HepG2 (cell line): ENCODE data around the gene CNNM4. TPM values are rescaled to one million over a fixed set of nuclear protein-coding genes. Genes with fewer than 3 reads are reported as not detected.
A peak's percentile ranks its signal among the peaks of the same experiment; 100 is the strongest.

ENCODE experiments used
- FOXC1 ChIP-seq: sonication (generic); formaldehyde crosslinking; IDR thresholded peaks from 2 replicates; pipeline ENCODE4 v1.8.0; 2022; ENCODE audit warnings: mild to moderate bottlenecking, missing genetic modification reagents, borderline replicate concordance
- HIC2 ChIP-seq: sonication (generic); formaldehyde crosslinking; IDR thresholded peaks from 2 replicates; pipeline ENCODE4 v1.9.0; 2022; ENCODE audit warnings: low read depth, missing genetic modification reagents
- MYC ChIP-seq: sonication (generic); formaldehyde crosslinking; IDR thresholded peaks from 2 replicates; pipeline ENCODE4 v1.9.0; 2021; ENCODE audit warnings: missing genetic modification reagents, borderline replicate concordance
- NFKBIZ ChIP-seq: IDR thresholded peaks from 2 replicates; pipeline ENCODE4 v1.6.1; 2018; ENCODE audit warnings: missing genetic modification reagents, missing compliant biosample characterization
- POLR2AphosphoS5 ChIP-seq: IDR thresholded peaks from 2 replicates; pipeline ENCODE4 v1.6.1; 2012; ENCODE audit warnings: low read depth, low read length
- RAD21 ChIP-seq: fragments of 450-650 bp; formaldehyde crosslinking; IDR thresholded peaks from 2 replicates; pipeline ENCODE4 v1.5.0; 2020; ENCODE audit warnings: mild to moderate bottlenecking
- SCMH1 ChIP-seq: sonication (generic); formaldehyde crosslinking; IDR thresholded peaks from 2 replicates; pipeline ENCODE4 v1.9.0; 2021; ENCODE audit warnings: missing genetic modification reagents, mild to moderate bottlenecking, borderline replicate concordance
- SIN3A ChIP-seq: IDR thresholded peaks from 2 replicates; pipeline ENCODE4 v1.6.1; 2011; ENCODE audit warnings: low read depth, mild to moderate bottlenecking, control low read depth, low read length, borderline replicate concordance
- ZBTB1 ChIP-seq: sonication (generic); formaldehyde crosslinking; IDR thresholded peaks from 2 replicates; pipeline ENCODE4 v1.4.0; 2020; ENCODE audit warnings: missing genetic modification reagents, borderline replicate concordance
- ZBTB4 ChIP-seq: sonication (generic); formaldehyde crosslinking; IDR thresholded peaks from 2 replicates; pipeline ENCODE4 v1.4.0; 2020; ENCODE audit warnings: missing genetic modification reagents, mild to moderate bottlenecking, borderline replicate concordance
- ZBTB42 ChIP-seq: sonication (generic); formaldehyde crosslinking; IDR thresholded peaks from 2 replicates; pipeline ENCODE4 v1.5.0; 2020; ENCODE audit warnings: mild to moderate bottlenecking, missing genetic modification reagents
- ZC3H4 ChIP-seq: sonication (generic); formaldehyde crosslinking; IDR thresholded peaks from 2 replicates; pipeline ENCODE4 v1.4.0; 2020; ENCODE audit warnings: missing genetic modification reagents, borderline replicate concordance
- ZNF124 ChIP-seq: sonication (generic); formaldehyde crosslinking; IDR thresholded peaks from 2 replicates; pipeline ENCODE4 v1.4.0; 2020; ENCODE audit warnings: missing genetic modification reagents
- ZNF543 ChIP-seq: sonication (generic); formaldehyde crosslinking; IDR thresholded peaks from 2 replicates; pipeline ENCODE4 v1.4.0; 2020; ENCODE audit warnings: mild to moderate bottlenecking, missing genetic modification reagents
- ZNF549 ChIP-seq: sonication (generic); formaldehyde crosslinking; IDR thresholded peaks from 2 replicates; pipeline ENCODE4 v1.5.0; 2020; ENCODE audit warnings: missing genetic modification reagents
- ZNF564 ChIP-seq: sonication (generic); formaldehyde crosslinking; IDR thresholded peaks from 2 replicates; pipeline ENCODE4 v1.8.1; 2023; ENCODE audit warnings: mild to moderate bottlenecking, missing genetic modification reagents
- ZNF720 ChIP-seq: sonication (generic); formaldehyde crosslinking; IDR thresholded peaks from 2 replicates; pipeline ENCODE4 v1.4.0; 2020; ENCODE audit warnings: missing genetic modification reagents
- ZSCAN9 ChIP-seq: IDR thresholded peaks from 2 replicates; pipeline ENCODE4 v1.6.1; 2016; ENCODE audit warnings: borderline replicate concordance
- polyA plus RNA-seq, 8 experiments: library from polyadenylated mRNA; depleted of rRNA in 3 of 8; stranded (reverse) in 7 of 8; unstranded in 1 of 8; fragments of >200 nt; fragmentation: Illumina TruSeq in 4 of 8; extraction: Trizol in 4 of 8; gene quantifications; 2 replicates each; pipeline versions ENCODE4 v1.2.1 to v1.2.3, GENCODE V29; 2011 to 2016; ENCODE audit warnings: low read depth in 4 of 8, missing spikeins in 1 of 8, mixed read lengths in 1 of 8; ENCODE audit not compliant: insufficient read depth in 1 of 8
- total RNA-seq, 5 experiments: library from RNA; depleted of rRNA; stranded (reverse); fragments of >200 nt; fragmentation: Illumina TruSeq; extraction: Trizol; gene quantifications; 2 replicates each; pipeline ENCODE4 v1.2.3, GENCODE V29; 2016; ENCODE audit warnings: low read depth in 1 of 5
- TF ChIP-seq, protein P1 (sequence below): sonication (generic); formaldehyde crosslinking; IDR thresholded peaks from 2 replicates; pipeline ENCODE4 v1.5.0; 2020; ENCODE audit warnings: missing genetic modification reagents
- TF ChIP-seq, protein P2 (sequence below): sonication (generic); formaldehyde crosslinking; IDR thresholded peaks from 2 replicates; pipeline ENCODE4 v1.4.0; 2020; ENCODE audit warnings: missing genetic modification reagents
- TF ChIP-seq, protein P3 (sequence below): IDR thresholded peaks from 2 replicates; pipeline ENCODE4 v1.6.1; 2016; ENCODE audit warnings: control low read depth

Gene CNNM4
- total and polyA plus RNA-seq, 2 of the 13 experiments (the other 11 are each of a cell fraction or from before 2014, with no cell fraction given), result 5.9 to 8.4 TPM

- TF ChIP-seq HIC2 (CRISPR knock-in tag), result no peak
- TF ChIP-seq ZNF543 (CRISPR knock-in tag), result no peak
- no peak for TF ChIP-seq ZNF564 (CRISPR knock-in tag)
- 0 out of 2 replicates have a peak, but pooled peaks have one; percentile 22 for TF ChIP-seq FOXC1 (CRISPR knock-in tag)
- TF ChIP-seq SIN3A, result no peak
- TF ChIP-seq SCMH1, result no peak
- TF ChIP-seq POLR2AphosphoS5, result no peak
- TF ChIP-seq, protein P1, sequence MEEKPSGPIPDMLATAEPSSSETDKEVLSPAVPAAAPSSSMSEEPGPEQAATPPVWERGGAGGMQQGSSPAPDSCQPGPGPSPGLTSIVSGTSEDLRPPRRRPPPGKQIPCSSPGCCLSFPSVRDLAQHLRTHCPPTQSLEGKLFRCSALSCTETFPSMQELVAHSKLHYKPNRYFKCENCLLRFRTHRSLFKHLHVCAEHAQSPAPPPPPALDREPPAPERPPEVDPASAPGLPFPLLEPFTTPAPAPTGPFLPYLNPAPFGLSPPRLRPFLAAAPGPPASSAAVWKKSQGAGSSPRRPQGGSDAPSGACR, result no peak
- TF ChIP-seq ZBTB4, result no peak
- TF ChIP-seq ZNF720, result no peak
- TF ChIP-seq ZC3H4 (CRISPR knock-in tag), result no peak
- TF ChIP-seq, protein P2, sequence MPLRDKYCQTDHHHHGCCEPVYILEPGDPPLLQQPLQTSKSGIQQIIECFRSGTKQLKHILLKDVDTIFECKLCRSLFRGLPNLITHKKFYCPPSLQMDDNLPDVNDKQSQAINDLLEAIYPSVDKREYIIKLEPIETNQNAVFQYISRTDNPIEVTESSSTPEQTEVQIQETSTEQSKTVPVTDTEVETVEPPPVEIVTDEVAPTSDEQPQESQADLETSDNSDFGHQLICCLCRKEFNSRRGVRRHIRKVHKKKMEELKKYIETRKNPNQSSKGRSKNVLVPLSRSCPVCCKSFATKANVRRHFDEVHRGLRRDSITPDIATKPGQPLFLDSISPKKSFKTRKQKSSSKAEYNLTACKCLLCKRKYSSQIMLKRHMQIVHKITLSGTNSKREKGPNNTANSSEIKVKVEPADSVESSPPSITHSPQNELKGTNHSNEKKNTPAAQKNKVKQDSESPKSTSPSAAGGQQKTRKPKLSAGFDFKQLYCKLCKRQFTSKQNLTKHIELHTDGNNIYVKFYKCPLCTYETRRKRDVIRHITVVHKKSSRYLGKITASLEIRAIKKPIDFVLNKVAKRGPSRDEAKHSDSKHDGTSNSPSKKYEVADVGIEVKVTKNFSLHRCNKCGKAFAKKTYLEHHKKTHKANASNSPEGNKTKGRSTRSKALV (CRISPR knock-in tag), result no peak
- no peak for TF ChIP-seq ZSCAN9 (CRISPR knock-in tag)
- TF ChIP-seq, protein P3, sequence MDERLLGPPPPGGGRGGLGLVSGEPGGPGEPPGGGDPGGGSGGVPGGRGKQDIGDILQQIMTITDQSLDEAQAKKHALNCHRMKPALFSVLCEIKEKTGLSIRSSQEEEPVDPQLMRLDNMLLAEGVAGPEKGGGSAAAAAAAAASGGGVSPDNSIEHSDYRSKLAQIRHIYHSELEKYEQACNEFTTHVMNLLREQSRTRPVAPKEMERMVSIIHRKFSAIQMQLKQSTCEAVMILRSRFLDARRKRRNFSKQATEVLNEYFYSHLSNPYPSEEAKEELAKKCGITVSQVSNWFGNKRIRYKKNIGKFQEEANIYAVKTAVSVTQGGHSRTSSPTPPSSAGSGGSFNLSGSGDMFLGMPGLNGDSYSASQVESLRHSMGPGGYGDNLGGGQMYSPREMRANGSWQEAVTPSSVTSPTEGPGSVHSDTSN, result no peak
- TF ChIP-seq MYC (CRISPR knock-in tag), result no peak
- no peak for TF ChIP-seq ZNF549 (CRISPR knock-in tag)
- no peak for TF ChIP-seq ZNF124 (CRISPR knock-in tag)
- no peak for TF ChIP-seq RAD21 (CRISPR knock-in tag)
- no peak for TF ChIP-seq ZBTB42
- TF ChIP-seq ZBTB1 (CRISPR knock-in tag), result no peak
- TF ChIP-seq NFKBIZ (CRISPR knock-in tag), result no peak
Measured at GRCh38 chr2:96839293-96839874, 78.7 kb downstream of the CNNM4 start (continued).
